ENCODE measurements around the gene TACC2.

GRCh38 chr10:122021828-122022227 lies 32.9 kb downstream of the TACC2 start:
- TF ChIP-seq ZNF197 (CRISPR knock-in tag; IDR thresholded peaks at IDR 0.05; ENCODE audit: low read depth) (no peak), ELF4 (CRISPR knock-in tag; IDR thresholded peaks at IDR 0.05) (no peak), REST (IDR thresholded peaks at IDR 0.05; ENCODE audit: borderline replicate concordance) (no peak), REST (CRISPR knock-in tag; IDR thresholded peaks at IDR 0.05; ENCODE audit: low read depth) (no peak), MNT (conservative IDR thresholded peaks at IDR 0.05) (no peak), CTCF (IDR thresholded peaks at IDR 0.05 in 2 of 3, conservative IDR thresholded peaks at IDR 0.05 in 1 of 3; ENCODE audit: insufficient read depth in 2 of 3, low read depth in 1 of 3, low read length in 3 of 3) (no peak), ZNF384 (IDR thresholded peaks at IDR 0.05; ENCODE audit: low read depth, low read length) (no peak), FOXA1 (IDR thresholded peaks at IDR 0.05; ENCODE audit: borderline replicate concordance) (no peak), MAX (CRISPR knock-in tag; IDR thresholded peaks at IDR 0.05) (no peak)
